ENCODE measurements around the gene PCOLCE2.

DNA sequence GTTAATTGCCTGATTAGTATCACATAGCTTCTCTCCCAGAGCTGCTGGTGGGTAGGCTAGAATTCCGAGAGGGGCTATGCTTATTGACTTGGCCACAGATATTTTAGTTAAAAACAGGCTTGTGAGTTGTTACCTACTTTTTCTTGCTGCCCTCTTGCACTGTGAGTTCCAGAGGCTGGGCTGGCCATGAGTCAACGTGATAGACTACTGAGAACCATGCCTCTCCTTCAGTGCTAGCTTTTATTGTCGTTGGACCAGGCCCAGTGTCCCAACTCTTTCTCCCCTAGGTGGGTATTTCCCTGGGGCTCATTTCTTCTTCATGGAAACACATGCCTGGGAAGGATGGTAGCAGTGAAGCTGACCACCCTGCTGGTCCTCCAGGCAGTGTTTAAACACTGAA is 20.4 kb upstream of the PCOLCE2 start:
- TF ChIP-seq CTCF (IDR thresholded peaks at IDR 0.05) (no peak), POLR2A (IDR thresholded peaks at IDR 0.05) (no peak)

All from right lobe of liver (tissue), 4 donors.